Measurements from ENCODE around the gene RBMS1.
"Not testable (repeated sequence)": the region's sequence is repeated elsewhere in the genome, so short reads cannot be mapped to it uniquely, and the experiment has no call there.

RBMS1 gene

DNA sequence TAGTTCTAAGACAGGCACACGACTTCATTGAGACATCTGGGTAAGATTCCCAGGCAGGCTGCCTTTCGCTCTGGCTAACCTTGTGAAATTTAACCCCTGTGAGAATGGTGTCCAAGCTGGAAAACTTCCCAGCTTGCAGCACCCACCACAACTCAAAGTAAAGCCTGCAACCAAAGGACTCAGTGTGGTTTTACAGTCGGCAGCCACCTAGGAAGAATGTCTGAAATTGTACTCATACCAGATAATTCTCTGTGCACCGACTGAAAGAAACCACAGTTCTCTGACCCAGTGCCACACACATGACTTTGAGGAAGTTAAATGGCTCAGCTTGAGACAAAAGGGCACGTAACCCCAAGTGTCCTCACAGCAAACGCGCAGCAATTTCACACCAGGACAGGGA, 125.7 kb downstream of the RBMS1 start:
- no peak for TF ChIP-seq CTCF (IDR thresholded peaks at IDR 0.05; ENCODE audit: control insufficient read depth, extremely low read depth, insufficient read depth)
- no peak overlapping the region for H3K4me3 ChIP-seq (ENCODE audit: low read depth, low read length)
- no peak for DNase-seq (ENCODE audit: low read depth)

DNA sequence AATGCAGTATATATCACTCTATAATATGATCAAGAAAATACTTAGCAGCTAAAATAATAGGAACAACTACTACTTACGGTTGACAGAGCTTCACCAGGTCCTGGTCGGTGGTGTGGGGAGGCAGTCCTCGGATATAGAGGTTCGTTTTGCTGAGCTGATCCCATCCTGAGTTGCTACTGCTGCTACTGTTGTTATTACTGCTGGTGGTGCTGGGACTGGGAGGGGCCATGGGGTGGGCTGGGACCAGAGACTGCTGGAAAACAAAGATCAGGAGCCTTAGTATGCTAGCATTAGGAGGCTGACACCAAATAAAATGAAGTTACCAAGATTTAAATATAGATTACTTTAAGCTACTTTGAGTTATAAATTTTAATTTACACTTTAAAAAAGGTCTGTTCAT, 126.5 kb downstream of the RBMS1 start:
- not testable (repeated sequence) for DNase-seq (ENCODE audit: low read depth); H3K4me3 ChIP-seq (ENCODE audit: low read depth, low read length)

DNA sequence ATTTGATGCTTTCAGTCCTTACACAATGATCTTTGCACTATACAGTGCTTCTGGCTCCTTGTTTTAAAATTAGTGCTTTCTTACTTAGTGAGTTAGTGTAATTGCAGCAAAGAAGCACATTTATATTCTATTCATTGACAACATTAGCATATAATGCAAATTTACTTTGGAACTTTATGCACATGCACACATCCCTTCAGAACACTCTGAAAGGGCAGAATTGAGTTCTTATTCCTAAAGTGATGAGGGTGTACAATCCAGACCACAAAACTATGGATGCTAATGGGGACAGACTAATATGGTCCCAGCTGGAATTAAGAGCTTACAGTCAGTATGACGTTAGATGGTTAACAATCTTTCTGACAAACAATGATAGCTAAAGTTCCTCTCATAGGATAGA, 127.1 kb downstream of the RBMS1 start:
- H3K4me3 ChIP-seq (ENCODE audit: low read depth, low read length) = no peak overlapping the region
- DNase-seq (ENCODE audit: low read depth) = no peak
- no peak for TF ChIP-seq CTCF (IDR thresholded peaks at IDR 0.05; ENCODE audit: control insufficient read depth, extremely low read depth, insufficient read depth)

- H3K4me3 ChIP-seq (ENCODE audit: low read depth, low read length) = no peak overlapping the region
- DNase-seq (ENCODE audit: low read depth) = no peak
- TF ChIP-seq CTCF (IDR thresholded peaks at IDR 0.05; ENCODE audit: control insufficient read depth, extremely low read depth, insufficient read depth) = no peak
These were observed 127.8 kb downstream of the RBMS1 start for GRCh38 chr2:160365716-160366367.

GRCh38 chr2:160364364-160364763, 129.2 kb downstream of the RBMS1 start:
- H3K4me3 ChIP-seq (ENCODE audit: low read depth, low read length) = no peak overlapping the region
- no peak for TF ChIP-seq CTCF (IDR thresholded peaks at IDR 0.05; ENCODE audit: control insufficient read depth, extremely low read depth, insufficient read depth)

DNA sequence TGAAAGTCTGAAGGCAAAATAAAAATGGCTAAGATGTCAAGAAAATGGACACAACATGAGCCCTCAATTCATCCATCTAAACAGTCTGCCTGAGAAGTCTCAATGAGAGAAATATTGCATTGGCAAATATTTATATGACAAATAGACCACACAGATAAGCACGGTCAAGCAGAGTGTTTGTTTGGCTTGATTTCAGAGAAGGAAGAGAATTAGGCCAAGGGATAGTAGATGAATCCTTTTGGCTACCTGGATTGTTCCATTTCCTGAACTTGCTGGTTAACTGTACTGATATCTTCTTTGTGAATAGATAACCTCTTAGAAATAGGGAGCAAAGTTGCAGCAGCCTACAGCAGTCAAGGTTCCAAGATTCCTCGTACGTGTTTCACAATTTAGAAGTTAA, 129.6 kb downstream of the RBMS1 start:
- peak; percentile 21 for DNase-seq (ENCODE audit: low read depth)
- no peak for TF ChIP-seq CTCF (IDR thresholded peaks at IDR 0.05; ENCODE audit: control insufficient read depth, extremely low read depth, insufficient read depth)
- no peak overlapping the region for H3K4me3 ChIP-seq (ENCODE audit: low read depth, low read length)

More at GRCh38 chr2:160364364-160364763, 129.2 kb downstream of the RBMS1 start:
- DNase-seq (ENCODE audit: low read depth) = no peak

DNA sequence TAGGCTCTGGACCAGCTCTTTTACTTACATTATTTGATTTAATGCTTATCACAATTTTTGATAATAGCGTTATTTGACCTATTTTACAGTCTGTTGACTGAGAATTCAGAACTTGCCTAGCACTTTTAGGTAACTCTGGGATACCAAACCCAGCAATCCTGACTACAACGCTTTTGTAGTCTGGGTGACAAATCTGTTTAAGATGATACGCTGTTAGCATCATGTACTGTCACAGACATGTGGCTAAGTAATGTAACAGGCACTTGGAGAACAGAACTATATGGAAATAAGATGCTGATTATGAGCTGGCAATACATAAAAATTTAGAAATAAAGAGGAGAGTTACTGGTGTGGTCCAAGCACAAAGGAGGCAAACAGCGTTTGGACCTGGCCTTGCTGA, 130.6 kb downstream of the RBMS1 start:
- no peak for DNase-seq (ENCODE audit: low read depth)
- no peak overlapping the region for H3K4me3 ChIP-seq (ENCODE audit: low read depth, low read length)
- TF ChIP-seq CTCF (IDR thresholded peaks at IDR 0.05; ENCODE audit: control insufficient read depth, extremely low read depth, insufficient read depth) = no peak

Measured in LNCaP clone FGC (cell line).